Activated CD8-positive, alpha-beta memory T cell treated with anti-CD3 and anti-CD28 coated beads, Interleukin-2, amount 10 ng/mL, durations not matched to agents 7 days and 5 days (primary cell): ENCODE measurements around the gene GEN1. TPM values are rescaled to one million over a fixed set of nuclear protein-coding genes. Genes with fewer than 3 reads are reported as not detected.

Source experiments
- ATAC-seq: fragments of 150-1000 bp; cut with Tn5 transposase; one replicate; pipeline ENCODE4 v1.10.0; 2021; ENCODE audit warnings: moderate library complexity
- CTCF ChIA-PET: fragments of 350-600 bp; sonication (Branson Sonifier 250); formaldehyde crosslinking; loops from one replicate; lab custom pipeline; 2021; ENCODE audit warnings: antibody characterized with exemption; lab: Charles Lee
- DNase-seq: peaks from one replicate; pipeline ENCODE4 v3.0.0-alpha.2; 2020
- H3K27ac Mint-ChIP-seq: one replicate; pipeline ENCODE4 v1.8.0; 2021; ENCODE audit warnings: mild to moderate bottlenecking, mixed read lengths
- H3K27me3 Mint-ChIP-seq: one replicate; pipeline ENCODE4 v1.8.0; 2021; ENCODE audit warnings: mixed read lengths
- H3K36me3 Mint-ChIP-seq: one replicate; pipeline ENCODE4 v1.8.0; 2021; ENCODE audit warnings: mild to moderate bottlenecking, mixed read lengths
- H3K4me1 Mint-ChIP-seq: one replicate; pipeline ENCODE4 v1.8.0; 2021; ENCODE audit warnings: mixed read lengths
- H3K4me3 Mint-ChIP-seq: one replicate; pipeline ENCODE4 v1.8.0; 2021; ENCODE audit warnings: mild to moderate bottlenecking, moderate library complexity, mixed read lengths
- H3K9me3 Mint-ChIP-seq: one replicate; pipeline ENCODE4 v1.8.0; 2022; ENCODE audit warnings: low read depth, mixed read lengths
- total RNA-seq, 2 experiments: library from RNA; stranded (reverse); gene quantifications; one replicate each; pipeline ENCODE4 v1.2.3, GENCODE V29; 2021

Gene GEN1
- total RNA-seq: 10 to 100 TPM; 40.0 to 48.7 TPM

GRCh38 chr2:17753803-17754663 lies at the start of gene GEN1, which contains the start of gene SMC6:
GEN1 (plus strand) TSS chr2:17754138; CDS start chr2:17759944, 5,806 bp downstream.
SMC6 (minus strand) TSS chr2:17753810; CDS start chr2:17745946, 7,864 bp downstream.
- Mint-ChIP-seq H3K27ac (peak within 1 kb of the TSS; percentile 95), H3K4me3 (peak within 1 kb of the TSS; percentile 90), H3K9me3 (no peaks in the 10 kb centered on the region), H3K36me3 (peaks cover 14% of the 10 kb centered on the region), H3K4me1 (peaks cover 46% of the 10 kb centered on the region), H3K27me3 (no peaks in the 10 kb centered on the region)
- DNase-seq (peak; percentile 94), ATAC-seq (peak; percentile 87)
- CTCF ChIA-PET: interaction anchor here (0.5 to 1.6 kb wide), 4 partner anchors 34 to 111 kb away, joined by 3 to 4 read pairs (median 3); no protein-coding TSS in a partner anchor

- Mint-ChIP-seq H3K36me3 (peaks cover 26% of the 10 kb centered on the region), H3K27ac (no peak overlapping the region), H3K27me3 (no peaks in the 10 kb centered on the region), H3K4me1 (no peaks in the 10 kb centered on the region), H3K9me3 (no peaks in the 10 kb centered on the region), H3K4me3 (no peak overlapping the region)
- CTCF ChIA-PET: interaction anchor here (1.2 kb wide), 1 partner anchor 13 kb away, joined by 4 read pairs; no protein-coding TSS in a partner anchor
- ATAC-seq (no peak), DNase-seq (no peak)
Measured at GRCh38 chr2:17706845-17707244, 47.1 kb upstream of the GEN1 start.

- Mint-ChIP-seq H3K4me3 (no peak overlapping the region), H3K4me1 (no peaks in the 10 kb centered on the region), H3K27me3 (no peaks in the 10 kb centered on the region), H3K36me3 (peaks cover 32% of the 10 kb centered on the region), H3K9me3 (no peaks in the 10 kb centered on the region), H3K27ac (no peak overlapping the region)
- CTCF ChIA-PET: interaction anchor here (0.8 to 1.1 kb wide), 4 partner anchors 12 to 62 kb away, joined by 3 to 7 read pairs (median 3); no protein-coding TSS in a partner anchor
- DNase-seq (no peak), ATAC-seq (no peak)
Measured at GRCh38 chr2:17708501-17708900, 45.4 kb upstream of the GEN1 start.

GRCh38 chr2:17709897-17710296 lies 44.0 kb upstream of the GEN1 start:
- CTCF ChIA-PET: interaction anchor here (1.1 to 1.4 kb wide), 2 partner anchors 10 to 64 kb away, joined by 3 to 4 read pairs; no protein-coding TSS in a partner anchor
- DNase-seq (no peak), ATAC-seq (no peak)
- no peaks in the 10 kb centered on the region for H3K4me1 Mint-ChIP-seq
- no peaks in the 10 kb centered on the region for H3K9me3 Mint-ChIP-seq
- no peak overlapping the region for H3K4me3 Mint-ChIP-seq
- no peak overlapping the region for H3K27ac Mint-ChIP-seq
- no peaks in the 10 kb centered on the region for H3K27me3 Mint-ChIP-seq
- H3K36me3 Mint-ChIP-seq: peaks cover 34% of the 10 kb centered on the region

GRCh38 chr2:17710547-17711248 lies 43.2 kb upstream of the GEN1 start:
- no peak for DNase-seq
- CTCF ChIA-PET: interaction anchor here (1.4 kb wide), 1 partner anchor 9 kb away, joined by 4 read pairs; no protein-coding TSS in a partner anchor
- peaks cover 35% of the 10 kb centered on the region for H3K36me3 Mint-ChIP-seq
- H3K4me3 Mint-ChIP-seq: no peak overlapping the region
- no peaks in the 10 kb centered on the region for H3K4me1 Mint-ChIP-seq
- H3K27ac Mint-ChIP-seq: no peak overlapping the region
- no peak for ATAC-seq
- H3K9me3 Mint-ChIP-seq: no peaks in the 10 kb centered on the region
- H3K27me3 Mint-ChIP-seq: no peaks in the 10 kb centered on the region

GRCh38 chr2:17713291-17713690 lies 40.6 kb upstream of the GEN1 start:
- ATAC-seq: no peak
- Mint-ChIP-seq H3K27me3 (no peaks in the 10 kb centered on the region), H3K27ac (no peak overlapping the region), H3K4me1 (no peaks in the 10 kb centered on the region), H3K36me3 (peaks cover 31% of the 10 kb centered on the region), H3K4me3 (no peak overlapping the region), H3K9me3 (no peaks in the 10 kb centered on the region)
- DNase-seq: no peak
- CTCF ChIA-PET: no interaction called here

- H3K9me3 Mint-ChIP-seq: no peaks in the 10 kb centered on the region
- CTCF ChIA-PET: interaction anchor here (0.6 to 1.3 kb wide), 2 partner anchors 11 to 45 kb away, joined by 3 read pairs; no protein-coding TSS in a partner anchor
- no peak overlapping the region for H3K27ac Mint-ChIP-seq
- no peak overlapping the region for H3K4me3 Mint-ChIP-seq
- H3K27me3 Mint-ChIP-seq: no peaks in the 10 kb centered on the region
- H3K4me1 Mint-ChIP-seq: no peaks in the 10 kb centered on the region
- DNase-seq (no peak), ATAC-seq (no peak)
- peaks cover 43% of the 10 kb centered on the region for H3K36me3 Mint-ChIP-seq
Measured at GRCh38 chr2:17717666-17718065, 36.3 kb upstream of the GEN1 start.

GRCh38 chr2:17718689-17719088 lies 35.2 kb upstream of the GEN1 start:
- Mint-ChIP-seq H3K27me3 (no peaks in the 10 kb centered on the region), H3K4me3 (no peak overlapping the region), H3K4me1 (no peaks in the 10 kb centered on the region), H3K27ac (no peak overlapping the region), H3K9me3 (no peaks in the 10 kb centered on the region), H3K36me3 (peaks cover 35% of the 10 kb centered on the region)
- no peak for ATAC-seq
- CTCF ChIA-PET: interaction anchor here (1.0 to 2.6 kb wide), 6 partner anchors 8 to 113 kb away, joined by 3 to 12 read pairs (median 4); no protein-coding TSS in a partner anchor
- DNase-seq: no peak

GRCh38 chr2:17719562-17720371 lies 34.2 kb upstream of the GEN1 start:
- Mint-ChIP-seq H3K27ac (peak overlapping the region; percentile 36), H3K4me3 (no peak overlapping the region), H3K9me3 (no peaks in the 10 kb centered on the region), H3K36me3 (peaks cover 29% of the 10 kb centered on the region), H3K27me3 (no peaks in the 10 kb centered on the region), H3K4me1 (no peaks in the 10 kb centered on the region)
- ATAC-seq (no peak), DNase-seq (no peak)
- CTCF ChIA-PET: interaction anchor here (0.8 to 2.6 kb wide), 13 partner anchors 8 to 163 kb away, joined by 3 to 12 read pairs (median 4); partner anchors contain the start of genes GEN1 and SMC6

- CTCF ChIA-PET: interaction anchor here (0.9 to 1.8 kb wide), 3 partner anchors 9 to 57 kb away, joined by 3 to 4 read pairs (median 3); no protein-coding TSS in a partner anchor
- Mint-ChIP-seq H3K27ac (no peak overlapping the region), H3K36me3 (peaks cover 35% of the 10 kb centered on the region), H3K9me3 (no peaks in the 10 kb centered on the region), H3K4me3 (no peak overlapping the region), H3K27me3 (no peaks in the 10 kb centered on the region), H3K4me1 (peaks cover 3% of the 10 kb centered on the region)
- DNase-seq: no peak
- ATAC-seq: no peak
Measured at GRCh38 chr2:17728210-17728609, 25.7 kb upstream of the GEN1 start.

GRCh38 chr2:17729880-17730279 lies 24.1 kb upstream of the GEN1 start:
- Mint-ChIP-seq H3K4me1 (peaks cover 3% of the 10 kb centered on the region), H3K27ac (no peak overlapping the region), H3K9me3 (no peaks in the 10 kb centered on the region), H3K27me3 (no peaks in the 10 kb centered on the region), H3K36me3 (peaks cover 36% of the 10 kb centered on the region), H3K4me3 (no peak overlapping the region)
- CTCF ChIA-PET: interaction anchor here (1.5 kb wide), 1 partner anchor 10 kb away, joined by 3 read pairs; no protein-coding TSS in a partner anchor
- ATAC-seq (no peak), DNase-seq (no peak)

- no peaks in the 10 kb centered on the region for H3K9me3 Mint-ChIP-seq
- H3K27me3 Mint-ChIP-seq: no peaks in the 10 kb centered on the region
- no peak overlapping the region for H3K4me3 Mint-ChIP-seq
- ATAC-seq (no peak), DNase-seq (no peak)
- CTCF ChIA-PET: interaction anchor here (1.6 kb wide), 1 partner anchor 15 kb away, joined by 6 read pairs; no protein-coding TSS in a partner anchor
- H3K36me3 Mint-ChIP-seq: peaks cover 48% of the 10 kb centered on the region
- peaks cover 1% of the 10 kb centered on the region for H3K4me1 Mint-ChIP-seq
- no peak overlapping the region for H3K27ac Mint-ChIP-seq
Measured at GRCh38 chr2:17733599-17733998, 20.3 kb upstream of the GEN1 start.
